Endothelial cell of umbilical vein (primary cell): ENCODE measurements around the gene OR2T29. TPM values are rescaled to one million over a fixed set of nuclear protein-coding genes. Genes with fewer than 3 reads are reported as not detected.
"Not testable (repeated sequence)": the region's sequence is repeated elsewhere in the genome, so short reads cannot be mapped to it uniquely, and the experiment has no call there.

Source experiments
- BruUV-seq: library from RNA; stranded (reverse); fragments of 400-500 nt; replicated peaks from 2 replicates; lab custom pipeline; 2021; lab: Mats Ljungman, UMichigan
- CTCF ChIA-PET: fragments of 300-600, 350-600 bp; sonication (Branson Sonifier 250); formaldehyde crosslinking; loops from one replicate; lab custom pipeline; 2021; ENCODE audit warnings: antibody characterized with exemption, inconsistent platforms; lab: Charles Lee
- POLR2A ChIA-PET: fragments of 300-600, 350-600 bp; sonication (Branson Sonifier 250); formaldehyde crosslinking; loops from one replicate; lab custom pipeline; 2021; ENCODE audit warnings: antibody characterized with exemption, inconsistent platforms; lab: Charles Lee
- DNase-seq: peaks from one replicate; pipeline ENCODE4 v3.0.0-alpha.2; 2011; ENCODE audit warnings: low read depth, low spot score
- FAIRE-seq: peaks from 2 replicates; lab custom pipeline; 2011; peaks lifted over from hg19 to GRCh38; lab: Jason Lieb, UNC
- H2AFZ ChIP-seq: 2 replicates; pipeline ENCODE4 v1.6.0; 2012; ENCODE audit warnings: low read depth, low read length, control low read depth, inconsistent platforms
- H3K27ac ChIP-seq: 2 replicates; pipeline ENCODE4 v1.5.1; 2011; ENCODE audit warnings: low read depth, mild to moderate bottlenecking, control low read depth, low read length, moderate library complexity; ENCODE audit not compliant: insufficient read depth
- H3K27me3 ChIP-seq, 2 experiments: 2 replicates each; pipeline versions ENCODE4 v1.6.0 to v1.6.1; 2011; ENCODE audit warnings: low read length in 2 of 2, mixed read lengths in 1 of 2; ENCODE audit not compliant: control insufficient read depth in 2 of 2, insufficient read depth in 2 of 2
- H3K36me3 ChIP-seq, 2 experiments: 2 replicates in 1 of 2; 3 replicates in 1 of 2; pipeline ENCODE4 v1.5.1; 2011; ENCODE audit warnings: low read length in 2 of 2, mild to moderate bottlenecking in 1 of 2, moderate library complexity in 1 of 2; ENCODE audit not compliant: control insufficient read depth in 2 of 2, insufficient read depth in 2 of 2; ENCODE audit errors: extremely low read depth in 1 of 2
- H3K4me1 ChIP-seq: 3 replicates; pipeline ENCODE4 v1.5.1; 2011; ENCODE audit warnings: mild to moderate bottlenecking, low read length; ENCODE audit not compliant: control insufficient read depth, insufficient read depth; ENCODE audit errors: extremely low read depth
- H3K4me2 ChIP-seq: 2 replicates; pipeline ENCODE4 v1.6.1; 2011; ENCODE audit warnings: low read length, control low read depth, mixed read lengths; ENCODE audit not compliant: insufficient read depth
- H3K4me3 ChIP-seq, 3 experiments: fragments of 200-600 bp in 1 of 3; sonication (generic), shearing (Covaris generic) in 1 of 3; replicated peaks in 1 of 3; 2 replicates each; pipeline ENCODE4 v1.5.1; 2011 to 2016; ENCODE audit warnings: control low read depth in 3 of 3, low read length in 3 of 3, mild to moderate bottlenecking in 2 of 3, inconsistent platforms in 1 of 3, low read depth in 1 of 3, moderate library complexity in 1 of 3; ENCODE audit not compliant: insufficient read depth in 1 of 3
- H3K79me2 ChIP-seq: 2 replicates; pipeline ENCODE4 v1.6.0; 2012; ENCODE audit warnings: low read length, inconsistent platforms; ENCODE audit not compliant: control insufficient read depth, insufficient read depth
- H3K9ac ChIP-seq: replicated peaks from 2 replicates; pipeline ENCODE3; 2011; ENCODE audit warnings: low read length, control low read depth; ENCODE audit not compliant: insufficient read depth; ENCODE audit errors: extremely low read depth
- H3K9me1 ChIP-seq: replicated peaks from 3 replicates; pipeline ENCODE4 v1.6.0; 2011; ENCODE audit warnings: mild to moderate bottlenecking, low read length; ENCODE audit not compliant: control insufficient read depth, insufficient read depth; ENCODE audit errors: extremely low read depth
- H3K9me3 ChIP-seq: replicated peaks from 2 replicates; pipeline ENCODE4 v1.5.1; 2012; ENCODE audit warnings: low read length, inconsistent platforms; ENCODE audit not compliant: control insufficient read depth, insufficient read depth
- H4K20me1 ChIP-seq: replicated peaks from 2 replicates; pipeline ENCODE3; 2011; ENCODE audit warnings: mild to moderate bottlenecking, low read length; ENCODE audit not compliant: control insufficient read depth, insufficient read depth; ENCODE audit errors: extremely low read depth
- CTCF ChIP-seq, 2 donors: IDR thresholded peaks; 1 replicate in 1 of 2; 2 replicates in 1 of 2; pipeline ENCODE4 v1.5.1; 2011; ENCODE audit warnings: low read length in 2 of 2, mild to moderate bottlenecking in 2 of 2, moderate library complexity in 2 of 2, control low read depth in 1 of 2, inconsistent platforms in 1 of 2, low read depth in 1 of 2; ENCODE audit not compliant: insufficient read depth in 1 of 2; ENCODE audit errors: extremely low read depth in 1 of 2
- FOS ChIP-seq: IDR thresholded peaks from 2 replicates; pipeline ENCODE4 v1.6.1; 2011; ENCODE audit warnings: mild to moderate bottlenecking, low read length, moderate library complexity, borderline replicate concordance; ENCODE audit not compliant: insufficient read depth
- GATA2 ChIP-seq: IDR thresholded peaks from 2 replicates; pipeline ENCODE4 v1.7.0; 2011; ENCODE audit warnings: low read depth, mild to moderate bottlenecking, moderate library complexity, mixed read lengths, low read length; ENCODE audit not compliant: insufficient read length, insufficient read depth
- JUN ChIP-seq: IDR thresholded peaks from 2 replicates; pipeline ENCODE4 v1.6.1; 2011; ENCODE audit warnings: borderline replicate concordance, low read depth; ENCODE audit not compliant: insufficient read length, insufficient read depth
- POLR2A ChIP-seq: IDR thresholded peaks from 2 replicates; pipeline ENCODE4 v1.6.1; 2012; ENCODE audit warnings: low read depth, mild to moderate bottlenecking, control low read depth, low read length
- POLR2AphosphoS5 ChIP-seq: IDR thresholded peaks from 2 replicates; pipeline ENCODE4 v1.6.1; 2012; ENCODE audit warnings: low read depth, mild to moderate bottlenecking, control low read depth, low read length, moderate library complexity; ENCODE audit not compliant: insufficient read depth
- dilution Hi-C: fragments of 300-500 bp; cut with MboI; formaldehyde crosslinking; loops from one replicate; pipeline ENCODE4 v1.15.0; 2019; ENCODE audit warnings: low sequenced_read_pairs; ENCODE audit not compliant: extremely low pct_ligation_motif_present
- intact Hi-C: fragments of 100-400 bp; cut with micrococcal nuclease; formaldehyde crosslinking; loops from one replicate; pipeline ENCODE4 v1.10.0; 2022
- polyA plus RNA-seq, 4 experiments: library from polyadenylated mRNA; depleted of rRNA in 3 of 4; stranded (reverse) in 3 of 4; unstranded in 1 of 4; fragments of >200 nt; gene quantifications; 2 replicates each; pipeline versions ENCODE4 v1.2.1 to v1.2.3, GENCODE V29; 2011 to 2012; ENCODE audit warnings: missing spikeins in 1 of 4
- total RNA-seq: library from RNA; stranded (reverse); gene quantifications from 2 replicates; pipeline ENCODE4 v1.2.3, GENCODE V29; 2021

The OR2T29 gene
- total and polyA plus RNA-seq, 2 donors (not counting 3 experiments of a cell fraction or from before 2014, with no cell fraction given) = not detected

- dilution Hi-C loops = no loop called here
- FAIRE-seq = no peak
- Histone ChIP-seq H3K4me1 (no peaks in the 10 kb centered on the region), H3K4me2 (no peak overlapping the region), H3K9ac (no peak overlapping the region), H3K4me3 (no peak overlapping the region), H3K27me3 (no peaks in the 10 kb centered on the region), H4K20me1 (no peaks in the 10 kb centered on the region), H3K27ac (no peak overlapping the region), H3K79me2 (no peaks in the 10 kb centered on the region), H3K9me3 (no peaks in the 10 kb centered on the region), H2AFZ (no peak overlapping the region), H3K9me1 (no peaks in the 10 kb centered on the region), H3K36me3 (no peaks in the 10 kb centered on the region)
- POLR2A ChIA-PET = no interaction called here
- DNase-seq = no peak
- intact Hi-C loops = no loop called here
- TF ChIP-seq CTCF (IDR thresholded peaks at IDR 0.05; ENCODE audit: extremely low read depth in 1 of 2, insufficient read depth in 1 of 2, low read depth in 1 of 2, low read length in 2 of 2) = no peak
- TF ChIP-seq POLR2A = no peak
- TF ChIP-seq FOS = no peak
- TF ChIP-seq JUN = no peak
- no peak for TF ChIP-seq POLR2AphosphoS5
- no peak for TF ChIP-seq GATA2
- CTCF ChIA-PET = no interaction called here
- BruUV-seq = no TSS peak
Measured at GRCh38 chr1:248576260-248576980, 13.8 kb upstream of the OR2T29 start.

GRCh38 chr1:248574657-248575056 lies 12.1 kb upstream of the OR2T29 start, which contains the start of gene OR2T34:
Gene OR2T34, minus strand, starts transcription at chr1:248574757. Its CDS starts 0 bp downstream, at chr1:248574757.
- H3K4me3 ChIP-seq, H3K79me2 ChIP-seq, intact Hi-C loops, H3K9ac ChIP-seq, H3K4me2 ChIP-seq, H3K27ac ChIP-seq, H3K27me3 ChIP-seq, BruUV-seq, H3K9me3 ChIP-seq, CTCF ChIA-PET, POLR2A ChIA-PET, dilution Hi-C loops, H4K20me1 ChIP-seq, H3K36me3 ChIP-seq, H2AFZ ChIP-seq, FAIRE-seq, DNase-seq, H3K4me1 ChIP-seq, H3K9me1 ChIP-seq: not testable (repeated sequence)

- BruUV-seq, H3K4me3 ChIP-seq, H3K9me1 ChIP-seq, H3K9ac ChIP-seq, POLR2A ChIA-PET, FAIRE-seq, H3K9me3 ChIP-seq, dilution Hi-C loops, H2AFZ ChIP-seq, H3K4me1 ChIP-seq, H3K79me2 ChIP-seq, H3K27ac ChIP-seq, H3K4me2 ChIP-seq, CTCF ChIA-PET, H4K20me1 ChIP-seq, intact Hi-C loops, H3K27me3 ChIP-seq, H3K36me3 ChIP-seq, DNase-seq: not testable (repeated sequence)
Measured at GRCh38 chr1:248573856-248574255, 11.3 kb upstream of the OR2T29 start.
